ENCODE data around the gene ADGRG4. TPM values are rescaled to one million over a fixed set of nuclear protein-coding genes. Genes with fewer than 3 reads are reported as not detected.

ADGRG4 gene
- total and polyA plus RNA-seq, 4 donors, result under 0.01 TPM; not detected in 3

DNA sequence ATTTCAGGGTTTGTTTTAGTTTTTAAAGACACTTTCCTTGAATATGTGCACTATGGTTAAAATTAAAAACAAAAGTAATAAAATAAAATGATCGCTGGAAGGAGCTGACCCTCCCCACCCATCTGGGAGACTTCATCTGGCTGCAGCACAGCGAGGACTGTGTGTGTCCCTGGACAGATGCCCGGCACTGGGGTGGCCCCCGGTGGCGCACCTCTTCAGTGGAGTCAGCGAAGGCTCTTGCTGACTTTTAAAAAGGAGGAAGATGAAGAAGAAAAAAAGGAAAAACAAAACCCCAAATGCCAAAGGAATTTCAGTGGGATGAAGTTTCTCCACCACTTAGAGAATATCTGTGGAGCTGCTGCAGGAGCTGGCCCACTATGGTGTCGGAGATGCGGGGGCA lies 5.4 kb upstream of the ADGRG4 start:
- Histone ChIP-seq H3K4me3 (ENCODE audit: low read depth in 1 of 3, low read length in 3 of 3) (no peak overlapping the region), H3K36me3 (ENCODE audit: control insufficient read depth in 4 of 4, insufficient read depth in 3 of 4, low read depth in 1 of 4, low read length in 3 of 4) (no peaks in the 10 kb centered on the region), H3K9me3 (ENCODE audit: control insufficient read depth in 4 of 4, low read length in 3 of 4) (no peaks in the 10 kb centered on the region), H3K4me1 (ENCODE audit: control insufficient read depth in 4 of 4, insufficient read depth in 4 of 4, low read length in 3 of 4) (no peaks in the 10 kb centered on the region), H3K9ac (ENCODE audit: low read depth in 1 of 2, low read length in 2 of 2) (no peak overlapping the region), H3K27me3 (ENCODE audit: control insufficient read depth in 4 of 4, insufficient read depth in 4 of 4, low read length in 3 of 4) (no peaks in the 10 kb centered on the region), H3K27ac (ENCODE audit: low read depth in 1 of 2, low read length in 2 of 2) (no peak overlapping the region)
- DNase-seq (ENCODE audit: low spot score), result no peak
- TF ChIP-seq HNF4G (IDR thresholded peaks at IDR 0.05) (no peak), RXRA (IDR thresholded peaks at IDR 0.05) (no peak), HNF4A (conservative IDR thresholded peaks at IDR 0.05) (no peak), EGR1 (IDR thresholded peaks at IDR 0.05; ENCODE audit: low read depth in 2 of 2) (no peak), NR2F2 (IDR thresholded peaks at IDR 0.05) (no peak), TAF1 (conservative IDR thresholded peaks at IDR 0.05) (no peak), JUND (IDR thresholded peaks at IDR 0.05) (no peak), FOXA1 (IDR thresholded peaks at IDR 0.05) (no peak), YY1 (IDR thresholded peaks at IDR 0.05) (no peak), SP1 (IDR thresholded peaks at IDR 0.05) (no peak)
- TF ChIP-seq, protein P1, sequence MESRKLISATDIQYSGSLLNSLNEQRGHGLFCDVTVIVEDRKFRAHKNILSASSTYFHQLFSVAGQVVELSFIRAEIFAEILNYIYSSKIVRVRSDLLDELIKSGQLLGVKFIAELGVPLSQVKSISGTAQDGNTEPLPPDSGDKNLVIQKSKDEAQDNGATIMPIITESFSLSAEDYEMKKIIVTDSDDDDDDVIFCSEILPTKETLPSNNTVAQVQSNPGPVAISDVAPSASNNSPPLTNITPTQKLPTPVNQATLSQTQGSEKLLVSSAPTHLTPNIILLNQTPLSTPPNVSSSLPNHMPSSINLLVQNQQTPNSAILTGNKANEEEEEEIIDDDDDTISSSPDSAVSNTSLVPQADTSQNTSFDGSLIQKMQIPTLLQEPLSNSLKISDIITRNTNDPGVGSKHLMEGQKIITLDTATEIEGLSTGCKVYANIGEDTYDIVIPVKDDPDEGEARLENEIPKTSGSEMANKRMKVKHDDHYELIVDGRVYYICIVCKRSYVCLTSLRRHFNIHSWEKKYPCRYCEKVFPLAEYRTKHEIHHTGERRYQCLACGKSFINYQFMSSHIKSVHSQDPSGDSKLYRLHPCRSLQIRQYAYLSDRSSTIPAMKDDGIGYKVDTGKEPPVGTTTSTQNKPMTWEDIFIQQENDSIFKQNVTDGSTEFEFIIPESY (IDR thresholded peaks at IDR 0.05), result no peak
- TF ChIP-seq, protein P2, sequence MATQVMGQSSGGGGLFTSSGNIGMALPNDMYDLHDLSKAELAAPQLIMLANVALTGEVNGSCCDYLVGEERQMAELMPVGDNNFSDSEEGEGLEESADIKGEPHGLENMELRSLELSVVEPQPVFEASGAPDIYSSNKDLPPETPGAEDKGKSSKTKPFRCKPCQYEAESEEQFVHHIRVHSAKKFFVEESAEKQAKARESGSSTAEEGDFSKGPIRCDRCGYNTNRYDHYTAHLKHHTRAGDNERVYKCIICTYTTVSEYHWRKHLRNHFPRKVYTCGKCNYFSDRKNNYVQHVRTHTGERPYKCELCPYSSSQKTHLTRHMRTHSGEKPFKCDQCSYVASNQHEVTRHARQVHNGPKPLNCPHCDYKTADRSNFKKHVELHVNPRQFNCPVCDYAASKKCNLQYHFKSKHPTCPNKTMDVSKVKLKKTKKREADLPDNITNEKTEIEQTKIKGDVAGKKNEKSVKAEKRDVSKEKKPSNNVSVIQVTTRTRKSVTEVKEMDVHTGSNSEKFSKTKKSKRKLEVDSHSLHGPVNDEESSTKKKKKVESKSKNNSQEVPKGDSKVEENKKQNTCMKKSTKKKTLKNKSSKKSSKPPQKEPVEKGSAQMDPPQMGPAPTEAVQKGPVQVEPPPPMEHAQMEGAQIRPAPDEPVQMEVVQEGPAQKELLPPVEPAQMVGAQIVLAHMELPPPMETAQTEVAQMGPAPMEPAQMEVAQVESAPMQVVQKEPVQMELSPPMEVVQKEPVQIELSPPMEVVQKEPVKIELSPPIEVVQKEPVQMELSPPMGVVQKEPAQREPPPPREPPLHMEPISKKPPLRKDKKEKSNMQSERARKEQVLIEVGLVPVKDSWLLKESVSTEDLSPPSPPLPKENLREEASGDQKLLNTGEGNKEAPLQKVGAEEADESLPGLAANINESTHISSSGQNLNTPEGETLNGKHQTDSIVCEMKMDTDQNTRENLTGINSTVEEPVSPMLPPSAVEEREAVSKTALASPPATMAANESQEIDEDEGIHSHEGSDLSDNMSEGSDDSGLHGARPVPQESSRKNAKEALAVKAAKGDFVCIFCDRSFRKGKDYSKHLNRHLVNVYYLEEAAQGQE (IDR thresholded peaks at IDR 0.05), result no peak
- 92% methylated on average over 8 of the region's 8 CpGs for WGBS

DNA sequence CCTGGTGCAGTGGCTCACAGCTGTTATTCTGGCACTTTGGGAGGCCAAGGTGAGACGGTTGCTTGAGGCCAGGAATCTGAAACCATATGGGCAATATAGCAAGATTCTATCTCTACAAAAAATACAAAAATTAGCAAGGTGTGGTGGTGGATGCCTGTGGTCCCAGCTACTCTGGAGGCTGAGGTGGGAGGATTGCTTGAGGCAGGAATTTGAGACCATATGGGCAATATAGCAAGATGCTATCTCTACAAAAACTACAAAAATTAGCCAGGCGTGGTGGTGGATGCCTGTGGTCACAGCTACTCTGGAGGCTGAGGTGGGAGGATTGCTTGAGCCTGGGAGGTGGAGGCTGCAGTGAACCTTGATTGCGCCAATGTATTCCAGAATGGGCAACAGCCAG lies 2.3 kb downstream of the ADGRG4 start:
- H3K9ac ChIP-seq (ENCODE audit: low read depth in 1 of 2, low read length in 2 of 2), result no peak overlapping the region
- H3K4me3 ChIP-seq (ENCODE audit: low read depth in 1 of 3, low read length in 3 of 3), result no peak overlapping the region
- H3K27ac ChIP-seq (ENCODE audit: low read depth in 1 of 2, low read length in 2 of 2), result no peak overlapping the region
- no peaks in the 10 kb centered on the region for H3K36me3 ChIP-seq (ENCODE audit: control insufficient read depth in 4 of 4, insufficient read depth in 3 of 4, low read depth in 1 of 4, low read length in 3 of 4)
- DNase-seq (ENCODE audit: low spot score), result no peak
- TF ChIP-seq YY1 (IDR thresholded peaks at IDR 0.05), result no peak
- no peak for TF ChIP-seq HNF4A (conservative IDR thresholded peaks at IDR 0.05)
- H3K9me3 ChIP-seq (ENCODE audit: control insufficient read depth in 4 of 4, low read length in 3 of 4), result no peaks in the 10 kb centered on the region
- H3K27me3 ChIP-seq (ENCODE audit: control insufficient read depth in 4 of 4, insufficient read depth in 4 of 4, low read length in 3 of 4), result no peaks in the 10 kb centered on the region
- WGBS, result 94% methylated on average over 3 of the region's 3 CpGs
- H3K4me1 ChIP-seq (ENCODE audit: control insufficient read depth in 4 of 4, insufficient read depth in 4 of 4, low read length in 3 of 4), result no peaks in the 10 kb centered on the region

DNA sequence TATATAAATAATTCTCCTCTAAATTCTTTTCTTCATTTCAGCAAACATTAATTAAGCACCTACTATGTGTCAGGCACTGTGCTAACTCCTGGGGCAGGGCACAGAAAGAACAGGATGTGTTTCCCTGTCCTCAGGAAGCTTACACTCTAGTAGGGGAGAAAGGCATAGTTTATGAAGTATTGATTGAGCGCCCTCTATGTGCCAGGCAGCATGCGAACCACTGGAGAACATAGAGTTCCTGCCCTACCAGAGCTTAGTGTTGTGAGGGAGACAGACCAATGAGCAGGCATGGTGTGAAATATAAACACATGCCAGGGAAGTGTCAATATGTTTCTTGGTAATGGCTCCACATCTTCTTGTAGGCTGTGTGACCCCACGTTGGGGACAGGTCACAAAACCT lies 3.7 kb downstream of the ADGRG4 start:
- H3K36me3 ChIP-seq (ENCODE audit: control insufficient read depth in 4 of 4, insufficient read depth in 3 of 4, low read depth in 1 of 4, low read length in 3 of 4), result no peaks in the 10 kb centered on the region
- no peak overlapping the region for H3K4me3 ChIP-seq (ENCODE audit: low read depth in 1 of 3, low read length in 3 of 3)
- no peak overlapping the region for H3K9ac ChIP-seq (ENCODE audit: low read depth in 1 of 2, low read length in 2 of 2)
- H3K27ac ChIP-seq (ENCODE audit: low read depth in 1 of 2, low read length in 2 of 2), result no peak overlapping the region
- H3K27me3 ChIP-seq (ENCODE audit: control insufficient read depth in 4 of 4, insufficient read depth in 4 of 4, low read length in 3 of 4), result no peaks in the 10 kb centered on the region
- 65% methylated on average over 3 of the region's 3 CpGs for WGBS
- DNase-seq (ENCODE audit: low spot score), result no peak
- no peaks in the 10 kb centered on the region for H3K4me1 ChIP-seq (ENCODE audit: control insufficient read depth in 4 of 4, insufficient read depth in 4 of 4, low read length in 3 of 4)
- no peak for TF ChIP-seq SP1 (IDR thresholded peaks at IDR 0.05)
- H3K9me3 ChIP-seq (ENCODE audit: control insufficient read depth in 4 of 4, low read length in 3 of 4), result no peaks in the 10 kb centered on the region
